GM18909 (cell line): ENCODE data around the gene POLR3B.
"Not testable (repeated sequence)": the region's sequence is repeated elsewhere in the genome, so short reads cannot be mapped to it uniquely, and the experiment has no call there.

Source experiments
- ATAC-seq: cut with Tn5 transposase; IDR thresholded peaks from one replicate; pipeline ENCODE4 v1.9.1; 2021; ENCODE audit warnings: mild to moderate bottlenecking; ENCODE audit not compliant: unreplicated experiment, poor library complexity

POLR3B gene

DNA sequence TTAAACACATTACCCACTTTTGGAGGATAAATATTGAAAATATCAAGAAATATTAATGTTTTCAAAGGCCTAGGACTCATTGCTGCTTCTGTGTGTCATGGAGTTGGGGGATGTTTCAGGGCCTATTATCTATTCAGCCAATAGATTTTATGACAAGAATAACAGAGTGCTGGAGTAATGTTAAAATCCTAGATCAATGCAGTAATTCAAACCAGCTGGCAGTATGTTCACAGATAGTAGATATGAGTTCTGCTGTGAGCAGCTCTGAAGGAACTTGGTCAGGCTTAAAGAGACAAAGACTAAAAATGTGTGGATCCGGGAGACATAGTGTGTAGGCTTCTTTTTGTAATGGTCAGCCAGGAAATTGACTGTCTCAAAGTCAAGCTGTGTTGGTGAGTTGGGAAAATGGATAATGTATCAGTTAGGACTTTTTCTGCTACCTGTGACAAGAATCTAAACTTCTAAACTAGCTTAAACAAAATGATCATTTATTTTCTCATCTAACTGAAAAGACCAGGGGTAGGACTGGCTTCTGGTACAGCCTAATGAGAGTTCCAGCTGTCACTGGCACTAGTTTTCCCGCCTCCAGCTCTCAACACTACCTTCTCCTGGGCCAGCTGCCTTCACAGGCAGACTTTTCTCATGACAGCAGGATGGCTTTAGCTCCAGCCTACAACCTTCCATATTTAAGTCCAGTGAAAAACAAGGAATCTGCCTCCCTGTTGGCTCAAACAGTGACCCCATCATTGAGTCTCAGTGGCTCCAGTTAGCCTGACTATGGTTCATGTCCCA, 16.3 kb upstream of the POLR3B start:
- ATAC-seq: no peak

DNA sequence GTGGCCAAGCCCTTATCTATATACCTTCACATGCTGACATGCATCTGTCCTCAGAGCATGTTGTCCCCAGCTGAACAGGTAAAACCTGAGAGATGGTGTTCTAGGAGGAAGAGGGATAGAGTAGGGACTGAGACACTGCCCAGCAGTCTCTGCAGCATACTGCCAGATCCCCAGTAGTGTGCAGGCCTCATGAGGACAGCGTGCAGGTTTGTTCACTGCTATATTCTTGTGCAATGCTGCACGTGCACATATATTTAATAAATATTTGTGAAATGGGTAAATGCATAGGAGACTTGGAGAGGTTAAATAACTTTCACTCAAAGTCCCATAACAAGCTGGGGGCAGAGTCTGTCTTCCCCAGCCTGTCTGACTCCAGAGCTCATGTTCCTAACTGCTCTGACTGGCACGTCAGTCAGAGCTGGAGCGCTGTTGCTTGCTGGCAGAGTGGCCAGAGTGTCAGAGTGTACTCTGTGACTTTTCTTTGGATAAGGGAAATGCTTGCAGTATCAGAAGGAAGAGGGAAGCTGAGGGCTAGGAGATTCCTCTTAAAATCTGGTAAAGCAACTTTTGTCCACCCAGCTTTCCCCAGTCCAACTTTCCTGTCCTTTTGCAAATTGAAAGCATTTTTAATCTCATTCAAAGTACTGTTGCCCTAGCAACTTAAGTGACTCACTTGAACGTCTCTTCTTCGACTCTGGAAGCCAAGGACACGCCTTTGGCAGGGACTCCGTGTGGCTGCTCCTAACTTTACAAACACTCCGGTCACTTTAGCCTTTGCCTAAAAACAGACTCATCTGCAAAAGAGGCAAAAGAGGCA, 14.9 kb upstream of the POLR3B start:
- no peak for ATAC-seq

DNA sequence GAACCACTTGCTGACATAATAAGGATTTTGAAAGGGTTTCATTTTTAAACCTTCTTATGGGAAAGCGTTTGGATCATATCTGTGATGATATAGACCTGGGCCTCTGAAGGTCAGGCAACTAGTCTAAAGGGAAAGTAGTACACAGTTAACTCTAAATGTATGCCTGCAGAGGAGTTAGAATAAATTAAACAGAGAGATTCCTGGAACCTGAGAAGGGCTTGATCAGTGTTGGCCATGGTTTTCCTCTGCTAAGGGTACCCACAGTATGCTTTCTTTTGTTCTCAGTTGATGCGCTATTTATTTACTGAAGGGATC, 14.4 kb upstream of the POLR3B start:
- ATAC-seq: no peak

DNA sequence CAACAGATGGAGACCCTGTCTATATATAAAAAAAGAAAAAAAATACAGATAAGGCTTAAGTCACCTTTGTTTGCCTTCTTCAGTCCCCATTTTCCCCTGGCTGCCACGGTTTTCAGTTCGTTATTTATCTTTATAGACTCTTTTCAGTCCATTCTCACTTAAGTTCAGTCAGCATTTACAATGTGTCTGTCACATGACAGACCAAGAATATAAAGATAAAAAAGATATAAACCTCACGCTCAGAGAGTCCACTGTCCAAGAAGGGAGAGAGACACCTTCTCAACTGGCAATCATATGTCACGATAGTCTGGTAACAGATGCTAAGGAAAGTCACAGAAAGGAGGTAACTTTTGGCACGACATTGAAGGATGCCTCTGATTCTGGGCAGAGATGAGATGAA, 13.4 kb upstream of the POLR3B start:
- no peak for ATAC-seq

DNA sequence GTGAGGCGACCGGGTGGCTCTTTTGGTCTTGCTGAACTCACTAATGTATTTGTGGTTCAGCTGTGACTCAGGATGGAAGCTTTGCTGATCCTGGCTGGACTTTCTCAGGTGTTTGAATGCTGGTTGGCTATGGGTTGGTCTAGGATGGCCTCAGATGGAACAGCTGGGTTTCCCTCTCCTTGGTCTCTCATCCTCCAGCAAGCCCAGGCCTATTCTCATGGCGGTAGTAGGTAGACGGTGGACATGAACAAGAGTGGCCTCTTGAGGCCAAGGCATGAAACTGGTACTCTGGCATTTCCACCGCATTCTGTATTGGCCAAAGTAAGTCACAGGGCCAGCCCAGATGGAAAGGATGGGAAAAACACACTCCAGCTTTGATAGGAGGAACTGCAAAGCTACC, 11.8 kb upstream of the POLR3B start:
- no peak for ATAC-seq

DNA sequence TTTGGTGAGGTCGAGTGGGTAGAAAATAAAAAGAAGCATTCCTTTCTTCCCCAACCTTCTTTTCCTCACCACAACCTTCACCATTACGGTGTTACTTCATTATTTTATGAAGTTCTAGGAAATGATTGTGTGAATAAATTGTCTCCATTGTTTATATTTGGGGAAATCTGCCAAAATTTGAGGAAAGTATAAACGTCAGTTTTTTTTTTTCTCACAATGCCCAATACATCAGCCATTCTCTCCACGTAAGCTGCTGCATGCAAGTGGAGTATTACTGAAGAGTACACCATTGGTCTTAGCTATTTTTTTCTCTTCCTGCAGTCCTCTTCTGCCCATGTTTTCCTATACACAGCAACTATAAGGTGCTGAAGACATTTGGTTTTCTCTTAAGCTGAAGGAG, 9.1 kb upstream of the POLR3B start:
- ATAC-seq: no peak

DNA sequence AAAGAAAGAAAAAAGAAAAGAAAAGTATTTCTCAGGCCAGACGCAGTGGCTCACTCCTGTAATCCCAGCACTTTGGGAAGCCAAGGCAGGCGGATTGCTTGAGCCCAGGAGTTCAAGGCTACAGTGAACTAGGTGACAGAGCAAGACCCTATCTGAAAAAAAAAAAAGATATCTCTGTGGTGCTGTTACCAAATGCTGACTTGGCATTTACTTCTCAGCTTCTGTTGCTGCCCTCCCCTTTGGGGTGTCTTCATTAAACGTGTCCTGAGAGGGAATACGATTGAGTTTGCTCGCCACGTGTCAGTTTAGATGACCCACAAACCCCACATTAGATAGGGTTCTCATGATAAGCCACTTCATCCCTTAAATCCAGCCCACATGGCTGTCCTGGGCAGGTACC, 4.4 kb upstream of the POLR3B start:
- ATAC-seq: no peak

DNA sequence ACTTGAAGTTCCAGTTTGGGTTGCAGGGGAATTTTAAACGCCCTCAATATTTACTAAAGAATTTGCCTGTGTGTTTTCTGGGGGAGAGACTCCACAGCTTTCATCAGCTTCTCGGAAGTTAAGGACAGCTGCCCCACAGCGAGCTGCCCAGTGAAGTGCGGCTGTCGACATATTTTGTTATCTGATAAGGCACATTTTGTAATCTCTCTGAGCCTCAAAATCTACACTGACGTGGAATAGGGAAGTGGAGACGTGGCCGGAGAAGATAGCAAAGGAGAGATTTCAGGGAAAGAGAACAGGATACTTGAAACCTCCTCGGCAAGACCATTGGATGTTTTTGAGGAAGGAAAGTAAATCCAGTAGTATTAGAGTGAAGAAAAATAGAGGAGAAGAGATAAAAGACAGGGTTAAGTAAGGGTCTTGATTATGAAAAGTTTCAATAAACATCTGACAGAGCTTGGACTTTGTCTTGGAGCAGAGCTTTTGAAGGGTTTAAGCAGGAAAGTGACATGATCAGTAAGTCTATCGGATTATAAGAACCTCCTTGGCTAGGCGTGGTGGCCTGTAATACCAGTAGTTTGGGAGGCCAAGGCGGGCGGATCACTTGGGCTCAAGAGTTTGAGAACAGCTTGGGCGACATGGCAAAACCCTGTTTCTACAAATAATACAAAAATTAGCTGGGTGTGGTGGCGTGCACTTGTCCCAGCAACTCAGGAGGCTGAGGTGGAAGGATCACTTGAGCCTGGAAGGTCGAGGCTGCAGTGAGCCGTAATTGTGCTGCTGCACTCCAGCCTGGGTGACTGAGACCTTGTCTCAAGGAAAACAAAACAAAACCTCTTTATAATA, 1.1 kb downstream of the POLR3B start:
- ATAC-seq: peak; percentile 14

DNA sequence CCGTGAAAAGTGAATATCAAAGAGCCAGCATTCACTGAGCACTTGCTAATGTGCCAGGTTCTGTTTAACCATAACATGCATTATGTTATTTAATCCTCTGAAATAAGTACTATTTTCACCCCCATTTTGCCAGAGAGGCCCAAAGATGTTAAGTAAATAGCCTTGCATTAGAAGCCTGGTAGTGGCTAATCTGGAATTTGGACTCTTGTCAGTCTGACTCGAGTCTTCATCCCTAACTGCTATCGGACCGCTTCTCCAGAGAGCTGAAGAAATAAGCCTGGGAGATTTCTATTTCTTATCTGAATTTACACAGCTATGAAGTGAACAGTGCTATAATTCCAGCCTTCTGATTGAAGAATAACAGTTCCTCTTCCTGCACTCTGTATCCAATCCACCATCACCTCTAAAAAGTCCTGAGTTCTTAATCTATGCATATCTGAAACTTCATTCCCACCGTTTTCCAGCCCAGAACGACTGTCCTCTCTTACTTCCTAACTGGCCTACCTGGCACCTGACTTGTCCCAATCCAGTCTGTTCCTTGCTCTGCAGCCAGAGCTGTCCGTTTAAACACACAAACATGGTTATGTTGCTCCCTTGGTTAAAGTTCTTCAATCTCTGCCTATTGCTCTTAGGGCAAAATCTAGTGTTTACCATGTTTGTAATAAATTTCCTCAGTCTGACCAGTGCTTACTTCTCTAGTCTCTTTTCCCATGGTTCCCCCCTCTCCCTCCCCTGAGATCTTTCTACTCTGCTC, 2.3 kb downstream of the POLR3B start:
- ATAC-seq: no peak

DNA sequence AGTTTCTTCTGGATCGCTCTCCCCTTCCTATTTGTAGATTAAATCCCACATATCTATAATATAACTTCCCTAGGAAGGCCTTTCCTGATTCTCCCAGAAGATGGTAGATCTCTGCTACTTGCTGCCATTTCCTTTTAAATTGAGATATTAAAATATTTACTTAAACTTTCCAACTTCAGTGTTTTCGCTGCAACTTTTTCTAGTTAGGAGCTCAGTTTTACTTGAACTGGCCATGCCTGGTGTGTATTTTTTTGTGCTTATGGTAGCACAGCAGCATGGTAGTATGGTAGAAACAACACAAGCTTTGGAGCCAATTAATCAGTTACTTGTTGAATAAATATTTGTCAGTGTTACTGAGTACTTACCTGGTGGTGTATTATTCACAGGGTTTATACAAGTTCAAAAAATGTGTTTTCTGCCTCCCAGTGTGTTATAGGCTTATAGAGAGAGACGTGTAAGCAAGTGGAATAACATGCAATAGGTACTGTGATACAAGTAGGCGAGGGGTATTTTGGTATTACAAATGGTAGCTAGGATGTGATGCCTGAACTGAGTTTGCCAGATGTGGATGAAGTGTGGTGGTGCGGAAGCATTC, 2.9 kb downstream of the POLR3B start:
- ATAC-seq: no peak

DNA sequence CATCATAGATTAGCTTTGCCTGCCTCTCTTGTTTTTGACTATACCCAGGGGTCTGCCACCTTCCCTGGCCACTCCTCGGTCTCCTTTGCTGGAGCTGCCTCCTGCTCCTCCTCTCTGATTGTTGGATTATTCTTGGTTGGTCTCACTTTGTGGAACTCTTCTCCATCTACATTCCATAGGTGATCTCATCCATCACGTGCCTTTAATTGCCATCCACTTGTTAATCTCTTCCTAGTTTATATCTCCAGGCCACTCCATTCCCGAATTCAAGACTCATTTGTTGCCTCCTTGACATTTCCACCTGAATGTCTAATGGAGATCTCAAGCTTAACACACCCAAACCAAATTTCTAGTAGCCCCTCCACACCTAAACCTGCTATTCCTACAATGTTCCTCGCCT, 5.4 kb downstream of the POLR3B start:
- ATAC-seq: no peak

DNA sequence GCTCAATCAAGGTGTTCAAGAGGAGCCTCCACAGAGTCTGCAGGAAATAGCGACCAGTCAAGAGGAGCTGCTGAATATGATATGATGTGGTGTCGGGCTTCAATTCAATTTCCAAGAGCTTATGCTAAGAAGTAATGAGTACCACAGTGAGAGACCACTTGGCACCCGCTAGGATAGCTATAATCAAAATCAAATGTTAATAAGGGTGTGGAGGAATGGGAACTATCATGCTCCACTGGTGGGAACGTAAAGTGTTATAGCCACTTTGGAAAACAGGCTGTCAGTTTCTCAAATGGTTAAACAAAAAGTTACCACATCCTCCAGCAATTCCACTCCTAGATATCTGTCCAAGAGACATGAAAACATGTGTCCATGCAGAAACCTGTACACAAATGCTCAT, 6.7 kb downstream of the POLR3B start:
- ATAC-seq: no peak

DNA sequence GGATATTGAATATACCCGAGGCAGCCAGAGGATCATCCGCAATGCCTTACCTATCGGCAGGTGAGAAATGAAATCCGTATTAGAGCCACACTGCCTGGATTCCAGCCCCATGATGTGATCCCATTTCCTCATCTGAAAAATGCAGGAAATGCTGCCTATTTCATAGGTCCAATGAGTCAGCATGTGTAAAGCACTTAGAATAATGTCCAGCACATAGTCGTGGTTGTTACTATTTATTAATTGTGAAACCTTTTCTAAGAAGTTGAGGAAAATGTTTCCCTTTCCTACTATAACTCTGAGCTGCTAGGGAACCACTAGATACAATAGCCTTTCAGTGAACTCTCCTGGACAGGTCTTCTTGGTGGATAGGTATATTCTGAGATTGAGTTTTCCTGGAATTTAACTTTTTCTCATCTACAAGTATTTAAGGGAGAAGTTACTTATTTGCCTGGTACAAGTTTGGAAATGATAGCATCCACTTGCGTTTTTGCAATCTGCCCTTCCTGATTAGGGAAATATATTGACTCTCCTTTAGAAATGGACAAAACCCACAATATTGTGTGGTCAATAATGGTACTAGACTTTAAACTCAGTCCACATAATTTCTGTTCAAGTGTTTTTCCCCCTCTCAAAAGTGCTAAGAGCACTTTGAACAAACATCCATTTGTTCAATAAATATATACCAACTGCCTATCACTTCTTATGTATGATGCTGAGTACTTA, 12.2 kb downstream of the POLR3B start:
- no peak for ATAC-seq

DNA sequence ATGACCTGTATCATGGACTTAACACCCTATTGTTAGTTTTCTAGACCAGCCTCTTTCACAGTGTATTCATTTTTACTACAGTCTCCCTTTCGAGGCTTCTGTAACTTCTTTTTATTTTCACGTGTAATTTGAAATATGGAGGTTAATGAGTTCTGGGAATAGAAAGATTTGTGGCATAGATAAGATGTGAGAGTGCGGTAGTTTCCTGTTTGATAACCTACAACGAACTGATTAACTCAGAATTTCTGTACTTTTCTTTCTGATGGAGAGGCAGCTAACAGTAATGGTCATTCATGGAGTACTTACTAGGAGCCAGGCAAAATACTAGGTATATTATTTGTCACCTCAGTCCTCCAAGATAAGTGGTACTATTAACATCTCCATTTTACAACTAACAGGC, 21.2 kb downstream of the POLR3B start:
- ATAC-seq: no peak

DNA sequence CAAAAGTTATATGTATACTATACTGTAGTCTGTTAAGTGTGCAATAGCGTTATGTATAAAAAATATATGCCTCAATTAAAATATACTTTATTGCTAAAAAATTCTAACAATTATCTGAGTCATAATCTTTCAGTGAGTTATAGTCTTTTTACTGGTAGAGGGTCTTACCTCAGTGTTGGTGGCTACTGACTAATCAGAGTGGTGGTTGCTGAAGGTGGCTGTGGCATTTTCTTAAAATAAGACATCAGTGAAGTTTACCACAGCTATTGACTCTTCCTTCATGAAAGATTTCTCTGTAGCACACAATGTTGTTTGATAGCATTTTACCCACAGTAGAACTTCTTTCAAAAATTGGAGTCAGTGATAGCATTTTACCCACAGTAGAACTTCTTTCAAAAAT, 23.4 kb downstream of the POLR3B start:
- no peak for ATAC-seq

DNA sequence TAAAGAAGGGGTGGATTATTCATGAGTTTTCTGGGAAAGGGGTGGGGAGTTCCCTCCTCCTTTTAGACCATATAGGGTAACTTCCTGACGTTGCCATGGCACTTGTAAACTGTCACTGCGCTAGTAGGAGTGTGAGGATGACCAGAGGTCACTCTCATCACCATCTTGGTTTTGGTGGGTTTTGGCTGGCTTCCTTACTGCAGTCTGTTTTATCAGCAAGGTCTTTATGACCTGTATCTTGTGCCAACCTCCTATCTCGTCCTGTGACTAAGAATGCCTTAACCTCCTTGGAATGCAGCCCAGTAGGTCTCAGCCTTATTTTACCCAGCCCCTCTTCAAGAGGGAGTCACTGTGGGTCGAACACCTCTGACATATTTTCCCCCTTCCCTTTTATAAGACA, 24.3 kb downstream of the POLR3B start:
- not testable (repeated sequence) for ATAC-seq

DNA sequence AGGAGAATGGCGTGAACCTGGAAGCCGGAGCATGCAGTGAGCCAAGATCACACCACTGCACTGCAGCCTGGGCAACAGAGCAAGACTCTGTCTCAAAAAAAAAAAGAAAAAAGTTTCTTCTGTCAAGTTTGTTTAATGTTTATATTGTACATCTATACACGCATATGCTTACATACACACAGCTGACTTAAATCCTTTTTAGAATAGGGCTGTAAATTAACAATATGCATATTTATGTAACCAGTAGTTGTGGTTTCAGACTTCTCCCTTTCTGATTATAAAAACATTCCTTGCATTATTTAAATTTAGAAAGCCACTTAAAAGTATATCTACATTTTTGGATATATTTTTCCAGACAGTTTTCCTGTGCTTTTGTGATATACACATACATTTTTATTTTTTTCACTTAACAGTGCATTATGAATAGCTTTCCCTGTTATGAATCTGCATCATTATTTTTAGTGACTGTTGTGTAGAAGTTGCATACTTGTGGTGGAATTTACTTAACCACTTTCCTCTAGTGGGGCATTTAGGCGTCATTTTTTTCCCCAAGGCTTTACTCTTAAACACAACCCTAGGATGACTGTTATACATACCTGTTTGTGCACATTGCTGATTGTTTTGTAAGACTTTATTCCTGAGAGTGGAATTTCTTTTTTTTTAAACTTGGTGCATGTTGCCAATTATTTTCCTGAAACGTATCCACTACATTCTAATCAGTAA, 29.4 kb downstream of the POLR3B start:
- ATAC-seq: no peak

DNA sequence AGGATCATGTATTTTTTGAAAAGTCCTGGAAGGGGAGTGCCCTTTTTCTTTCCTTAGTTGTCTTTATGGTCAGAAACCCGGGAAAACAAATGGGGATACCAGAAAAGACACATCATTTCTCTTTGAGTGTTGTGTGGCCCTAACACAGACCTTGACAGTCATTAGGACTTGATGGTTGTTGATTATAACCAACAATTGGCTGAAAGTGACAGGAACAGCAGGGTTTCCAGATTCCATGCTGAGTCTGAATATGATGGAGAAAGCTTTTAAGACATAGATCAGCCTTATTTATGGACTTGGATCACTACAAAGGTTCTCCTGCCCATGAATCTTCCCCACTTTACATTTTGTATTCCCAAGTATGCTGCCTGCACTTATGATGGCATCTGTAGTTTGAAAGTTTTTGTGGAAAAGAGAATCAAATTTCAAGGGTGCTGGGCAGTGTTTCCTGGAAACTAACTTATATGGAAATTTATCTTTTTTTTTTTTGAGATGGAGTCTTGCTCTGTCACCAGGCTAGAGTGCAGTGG, 30.4 kb downstream of the POLR3B start:
- no peak for ATAC-seq
